Caco-2 (cell line): Measurements from ENCODE around the gene AK2. TPM values are rescaled to one million over a fixed set of nuclear protein-coding genes. Genes with fewer than 3 reads are reported as not detected.

Experiments
- BruUV-seq: library from RNA; stranded (reverse); fragments of 400-500 nt; replicated peaks from 2 replicates; lab custom pipeline; 2021; lab: Mats Ljungman, UMichigan
- CTCF ChIA-PET: fragments of 300-600 bp; sonication (Branson Sonifier 250); formaldehyde crosslinking; loops from one replicate; lab custom pipeline; 2022; ENCODE audit warnings: antibody characterized with exemption; lab: Charles Lee
- POLR2A ChIA-PET: fragments of 300-600 bp; sonication (Branson Sonifier 250); formaldehyde crosslinking; loops from one replicate; lab custom pipeline; 2022; ENCODE audit warnings: antibody characterized with exemption; lab: Charles Lee
- DNase-seq, 2 experiments: peaks; one replicate each; pipeline versions ENCODE4 v3.0.0 to v3.0.0-alpha.2; 2020 to 2022
- H3K27me3 ChIP-seq: replicated peaks from 2 replicates; pipeline ENCODE4 v1.6.0; 2011; ENCODE audit warnings: low read length; ENCODE audit not compliant: control insufficient read depth, insufficient read depth
- H3K36me3 ChIP-seq: 2 replicates; pipeline ENCODE4 v1.5.1; 2011; ENCODE audit warnings: low read length; ENCODE audit not compliant: control insufficient read depth, insufficient read depth
- H3K4me1 ChIP-seq: fragments of 250-450 bp; sonication (Bioruptor Pico); 2 replicates; pipeline ENCODE4 v1.5.1; 2020; ENCODE audit warnings: mild to moderate bottlenecking
- H3K4me3 ChIP-seq: 2 replicates; pipeline ENCODE4 v1.5.1; 2011; ENCODE audit warnings: low read depth, mild to moderate bottlenecking, control low read depth, low read length
- H3K9me3 ChIP-seq: fragments of 250-450 bp; sonication (Bioruptor Pico); 2 replicates; pipeline ENCODE4 v1.5.1; 2020; ENCODE audit warnings: mild to moderate bottlenecking, moderate library complexity
- H3K27ac Mint-ChIP-seq: one replicate; pipeline ENCODE4 v1.8.0; 2022; ENCODE audit warnings: mixed read lengths; ENCODE audit not compliant: unreplicated experiment
- H3K27me3 Mint-ChIP-seq: one replicate; pipeline ENCODE4 v1.8.0; 2022; ENCODE audit warnings: mixed read lengths; ENCODE audit not compliant: insufficient read depth, unreplicated experiment
- H3K36me3 Mint-ChIP-seq: one replicate; pipeline ENCODE4 v1.8.0; 2022; ENCODE audit warnings: mild to moderate bottlenecking, mixed read lengths; ENCODE audit not compliant: insufficient read depth, unreplicated experiment
- H3K4me1 Mint-ChIP-seq: one replicate; pipeline ENCODE4 v1.8.0; 2022; ENCODE audit warnings: low read depth, mixed read lengths; ENCODE audit not compliant: unreplicated experiment
- H3K4me3 Mint-ChIP-seq: one replicate; pipeline ENCODE4 v1.8.0; 2022; ENCODE audit warnings: mild to moderate bottlenecking, moderate library complexity, mixed read lengths; ENCODE audit not compliant: unreplicated experiment
- H3K9me3 Mint-ChIP-seq: one replicate; pipeline ENCODE4 v1.8.0; 2022; ENCODE audit warnings: mixed read lengths; ENCODE audit not compliant: unreplicated experiment
- CTCF ChIP-seq, 2 experiments: fragments of 200-600 bp in 1 of 2; IDR thresholded peaks; 1 replicate in 1 of 2; 2 replicates in 1 of 2; pipeline versions ENCODE4 v1.5.1 to v1.8.0; 2011 to 2022; ENCODE audit warnings: antibody characterized with exemption in 1 of 2, control low read depth in 1 of 2, inconsistent platforms in 1 of 2, low read depth in 1 of 2, low read length in 1 of 2, mild to moderate bottlenecking in 1 of 2, moderate library complexity in 1 of 2; ENCODE audit not compliant: insufficient read depth in 1 of 2, severe bottlenecking in 1 of 2, unreplicated experiment in 1 of 2
- intact Hi-C: fragments of 100-400 bp; cut with micrococcal nuclease; formaldehyde crosslinking; loops from one replicate; pipeline ENCODE4 v1.10.0; 2022; ENCODE audit not compliant: unreplicated experiment
- total RNA-seq: library from RNA; stranded (reverse); gene quantifications from 2 replicates; pipeline ENCODE4 v1.2.3, GENCODE V29; 2022

The AK2 gene
- total RNA-seq, 1 experiment from 2014 or later: 127 TPM

- Histone ChIP-seq H3K27me3 (no peaks in the 10 kb centered on the region), H3K9me3 (no peaks in the 10 kb centered on the region), H3K4me1 (peaks cover 5% of the 10 kb centered on the region), H3K36me3 (no peaks in the 10 kb centered on the region), H3K4me3 (no peak overlapping the region)
- Mint-ChIP-seq H3K27ac (no peak overlapping the region), H3K4me3 (no peak overlapping the region), H3K27me3 (no peaks in the 10 kb centered on the region), H3K36me3 (peaks cover 10% of the 10 kb centered on the region), H3K4me1 (peaks cover 15% of the 10 kb centered on the region), H3K9me3 (no peaks in the 10 kb centered on the region)
- intact Hi-C loops: no loop called here
- CTCF ChIA-PET: no interaction called here
- POLR2A ChIA-PET: no interaction called here
- BruUV-seq: no TSS peak
- no peak for TF ChIP-seq CTCF (IDR thresholded peaks at IDR 0.05; ENCODE audit: insufficient read depth in 1 of 2, low read depth in 1 of 2, low read length in 1 of 2, severe bottlenecking in 1 of 2, unreplicated experiment in 1 of 2)
- no peak for DNase-seq
Measured at GRCh38 chr1:33041026-33041425, 4.3 kb upstream of the AK2 start.

GRCh38 chr1:33039840-33040239 lies 3.2 kb upstream of the AK2 start:
- Mint-ChIP-seq H3K4me1 (peaks cover 13% of the 10 kb centered on the region), H3K4me3 (no peak overlapping the region), H3K27ac (no peak overlapping the region), H3K9me3 (no peaks in the 10 kb centered on the region), H3K27me3 (no peaks in the 10 kb centered on the region), H3K36me3 (peaks cover 13% of the 10 kb centered on the region)
- no peak for TF ChIP-seq CTCF (IDR thresholded peaks at IDR 0.05; ENCODE audit: insufficient read depth in 1 of 2, low read depth in 1 of 2, low read length in 1 of 2, severe bottlenecking in 1 of 2, unreplicated experiment in 1 of 2)
- Histone ChIP-seq H3K4me3 (no peak overlapping the region), H3K27me3 (no peaks in the 10 kb centered on the region), H3K36me3 (no peaks in the 10 kb centered on the region), H3K9me3 (no peaks in the 10 kb centered on the region), H3K4me1 (peaks cover 11% of the 10 kb centered on the region)
- no peak for DNase-seq
- intact Hi-C loops: no loop called here
- ChIA-PET CTCF (no interaction called here), POLR2A (no interaction called here)
- BruUV-seq: no TSS peak

- TF ChIP-seq CTCF (IDR thresholded peaks at IDR 0.05; ENCODE audit: insufficient read depth in 1 of 2, low read depth in 1 of 2, low read length in 1 of 2, severe bottlenecking in 1 of 2, unreplicated experiment in 1 of 2): no peak
- H3K4me1 Mint-ChIP-seq: peaks cover 13% of the 10 kb centered on the region
- H3K36me3 ChIP-seq: no peaks in the 10 kb centered on the region
- TSS peak; percentile 67 for BruUV-seq
- intact Hi-C loops: loop anchor here (1.0 kb wide), 1 partner anchor 19 kb away; no protein-coding TSS in a partner anchor
- H3K27me3 Mint-ChIP-seq: no peaks in the 10 kb centered on the region
- CTCF ChIA-PET: interaction anchor here (0.6 kb wide), 1 partner anchor 27 kb away, joined by 6 read pairs; no protein-coding TSS in a partner anchor
- POLR2A ChIA-PET: no interaction called here
- peak; percentile 56 to 66 for DNase-seq
- no peaks in the 10 kb centered on the region for H3K27me3 ChIP-seq
- no peaks in the 10 kb centered on the region for H3K9me3 Mint-ChIP-seq
- peaks cover 16% of the 10 kb centered on the region for H3K4me1 ChIP-seq
- H3K4me3 ChIP-seq: peak overlapping the region; percentile 71
- H3K4me3 Mint-ChIP-seq: peak overlapping the region; percentile 96
- peak overlapping the region; percentile 98 for H3K27ac Mint-ChIP-seq
- no peaks in the 10 kb centered on the region for H3K9me3 ChIP-seq
- peaks cover 40% of the 10 kb centered on the region for H3K36me3 Mint-ChIP-seq
Measured at GRCh38 chr1:33036051-33036525, 595 bp downstream of the AK2 start.
